Activated CD4-positive, alpha-beta T cell treated with anti-CD3 and anti-CD28 coated beads, Interleukin-2, amount 50 U/mL, for 1 hour (primary cell): ENCODE results near the gene ZC3H6.

Experiments used
- DNase-seq: peaks from one replicate; pipeline ENCODE4 v3.0.0-alpha.2; 2020

Gene ZC3H6, protein sequence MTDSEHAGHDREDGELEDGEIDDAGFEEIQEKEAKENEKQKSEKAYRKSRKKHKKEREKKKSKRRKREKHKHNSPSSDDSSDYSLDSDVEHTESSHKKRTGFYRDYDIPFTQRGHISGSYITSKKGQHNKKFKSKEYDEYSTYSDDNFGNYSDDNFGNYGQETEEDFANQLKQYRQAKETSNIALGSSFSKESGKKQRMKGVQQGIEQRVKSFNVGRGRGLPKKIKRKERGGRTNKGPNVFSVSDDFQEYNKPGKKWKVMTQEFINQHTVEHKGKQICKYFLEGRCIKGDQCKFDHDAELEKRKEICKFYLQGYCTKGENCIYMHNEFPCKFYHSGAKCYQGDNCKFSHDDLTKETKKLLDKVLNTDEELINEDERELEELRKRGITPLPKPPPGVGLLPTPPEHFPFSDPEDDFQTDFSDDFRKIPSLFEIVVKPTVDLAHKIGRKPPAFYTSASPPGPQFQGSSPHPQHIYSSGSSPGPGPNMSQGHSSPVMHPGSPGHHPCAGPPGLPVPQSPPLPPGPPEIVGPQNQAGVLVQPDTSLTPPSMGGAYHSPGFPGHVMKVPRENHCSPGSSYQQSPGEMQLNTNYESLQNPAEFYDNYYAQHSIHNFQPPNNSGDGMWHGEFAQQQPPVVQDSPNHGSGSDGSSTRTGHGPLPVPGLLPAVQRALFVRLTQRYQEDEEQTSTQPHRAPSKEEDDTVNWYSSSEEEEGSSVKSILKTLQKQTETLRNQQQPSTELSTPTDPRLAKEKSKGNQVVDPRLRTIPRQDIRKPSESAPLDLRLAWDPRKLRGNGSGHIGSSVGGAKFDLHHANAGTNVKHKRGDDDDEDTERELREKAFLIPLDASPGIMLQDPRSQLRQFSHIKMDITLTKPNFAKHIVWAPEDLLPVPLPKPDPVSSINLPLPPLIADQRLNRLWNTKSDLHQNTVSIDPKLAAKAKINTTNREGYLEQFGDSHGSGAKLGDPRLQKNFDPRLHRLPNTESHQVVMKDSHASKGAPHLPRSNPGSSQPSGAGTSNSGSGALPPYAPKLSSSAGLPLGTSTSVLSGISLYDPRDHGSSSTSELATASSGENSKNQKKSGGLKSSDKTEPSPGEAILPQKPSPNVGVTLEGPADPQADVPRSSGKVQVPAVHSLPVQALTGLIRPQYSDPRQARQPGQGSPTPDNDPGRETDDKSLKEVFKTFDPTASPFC

GRCh38 chr2:112275311-112275886, at the start of gene ZC3H6:
Gene ZC3H6 (plus strand): TSS chr2:112275597. CDS start chr2:112275995, 398 bp downstream.
- DNase-seq: peak; percentile 99

DNA sequence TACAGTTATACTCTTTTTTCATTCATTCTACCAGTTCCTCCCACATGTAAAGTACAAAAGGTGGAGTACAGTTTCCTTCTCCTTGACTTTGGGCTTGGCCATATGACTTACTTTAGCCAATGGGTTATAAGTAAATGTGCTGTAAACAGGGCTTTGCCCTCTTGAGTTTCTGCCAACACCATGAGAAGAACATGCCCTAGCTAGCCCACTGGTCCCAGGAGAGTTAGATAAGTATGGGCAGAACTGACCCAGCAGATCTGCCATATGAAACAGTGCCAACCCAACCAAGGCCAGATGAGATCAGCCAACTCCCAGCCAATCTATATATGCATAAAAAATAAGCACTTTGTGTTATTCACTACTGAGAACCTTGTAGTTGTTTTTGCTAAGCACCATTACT, 46.0 kb upstream of the ZC3H6 start:
- DNase-seq: no peak

- no peak for DNase-seq
Measured at GRCh38 chr2:112230371-112230770, 45.0 kb upstream of the ZC3H6 start.

GRCh38 chr2:112239862-112240261, 35.5 kb upstream of the ZC3H6 start:
- no peak for DNase-seq

GRCh38 chr2:112242384-112242783, 33.0 kb upstream of the ZC3H6 start:
- DNase-seq: no peak

DNA sequence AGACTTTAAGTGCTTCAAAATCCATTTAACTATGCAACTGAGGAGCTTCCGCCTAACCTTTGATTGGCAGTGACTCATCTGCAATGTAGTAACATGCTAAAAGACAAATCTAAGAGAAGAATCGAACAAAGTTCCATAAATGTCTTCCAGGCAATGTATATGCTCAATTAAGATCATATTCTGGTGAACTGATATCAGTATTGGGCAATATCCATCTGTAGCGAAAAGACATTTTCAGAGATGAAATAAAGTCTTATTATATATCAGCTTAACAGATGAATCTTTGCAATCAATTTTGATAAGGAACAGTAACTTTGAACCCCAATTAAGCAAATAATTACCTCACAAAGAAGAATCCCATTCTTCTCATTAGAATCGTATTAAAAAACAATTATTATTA, 32.2 kb upstream of the ZC3H6 start:
- no peak for DNase-seq

GRCh38 chr2:112244854-112245253, 30.5 kb upstream of the ZC3H6 start:
- no peak for DNase-seq

DNA sequence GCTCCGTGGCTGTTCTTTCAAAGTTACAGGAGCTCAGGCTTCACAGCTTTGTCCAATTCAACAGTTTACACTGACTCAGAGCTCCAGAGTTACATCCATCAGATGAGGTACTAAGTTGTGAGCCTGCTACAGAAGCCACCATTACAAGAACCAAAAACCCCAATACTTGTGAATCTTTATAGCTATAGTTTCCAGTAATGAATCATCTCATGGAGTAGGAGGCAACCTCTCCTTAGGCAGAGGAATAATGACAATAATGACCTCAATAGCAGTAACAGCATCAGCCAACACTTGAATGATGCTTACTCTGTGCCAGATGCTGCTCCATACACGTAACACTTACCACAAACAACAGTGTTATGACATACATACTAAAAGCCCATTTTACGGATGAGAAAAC, 24.1 kb upstream of the ZC3H6 start:
- DNase-seq: no peak

DNA sequence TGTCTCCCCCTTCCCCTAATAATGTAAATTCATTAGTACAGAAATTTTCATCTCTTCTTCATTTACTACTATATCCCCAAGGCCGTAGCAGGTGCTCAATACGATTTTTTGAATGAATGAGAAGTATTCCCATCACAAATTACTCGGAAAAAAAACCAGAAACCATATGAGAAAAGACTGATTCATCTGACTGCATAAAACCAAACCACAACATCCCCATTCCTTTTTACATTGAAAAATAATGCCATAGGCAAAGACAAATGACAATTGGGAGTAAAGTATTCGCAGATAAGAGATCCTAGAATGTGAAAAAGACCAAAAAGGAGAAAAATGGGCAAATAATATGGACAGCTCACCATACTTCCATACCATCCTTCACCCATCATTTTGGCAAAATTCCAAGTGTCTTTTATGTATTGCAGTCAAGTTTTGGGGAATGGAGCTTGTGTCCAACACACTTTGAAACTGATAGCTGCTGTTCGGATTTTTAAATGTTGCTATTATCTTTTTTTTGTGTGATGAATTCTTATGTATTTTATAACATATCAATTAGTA, 22.1 kb upstream of the ZC3H6 start:
- no peak for DNase-seq

GRCh38 chr2:112254466-112255240, 20.7 kb upstream of the ZC3H6 start, which contains the start of gene ZC3H8:
Gene ZC3H8 (minus strand): TSS chr2:112255042. CDS start chr2:112254981, 61 bp downstream.
- peak; percentile 95 for DNase-seq

- DNase-seq: no peak
Measured at GRCh38 chr2:112255875-112256274, 19.5 kb upstream of the ZC3H6 start.

DNA sequence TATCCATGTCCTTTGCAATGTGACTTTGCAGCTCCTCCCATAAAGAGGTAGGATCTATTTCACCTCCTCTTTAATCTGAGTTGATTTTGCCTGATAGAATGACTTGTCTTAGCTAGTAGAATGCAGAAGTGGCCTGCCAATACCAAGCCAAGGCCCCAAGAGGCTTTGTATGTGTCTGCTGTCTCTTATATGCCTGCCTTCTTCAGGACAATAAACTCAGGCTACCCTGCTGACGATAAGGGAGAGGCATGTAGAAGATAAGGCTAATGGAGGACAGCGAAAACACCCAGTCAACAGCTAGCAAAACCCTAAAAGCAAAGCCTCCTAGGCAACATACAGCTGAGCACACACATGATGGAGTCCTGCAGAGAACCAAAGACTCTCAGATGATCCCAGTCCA, 18.7 kb upstream of the ZC3H6 start:
- no peak for DNase-seq

DNA sequence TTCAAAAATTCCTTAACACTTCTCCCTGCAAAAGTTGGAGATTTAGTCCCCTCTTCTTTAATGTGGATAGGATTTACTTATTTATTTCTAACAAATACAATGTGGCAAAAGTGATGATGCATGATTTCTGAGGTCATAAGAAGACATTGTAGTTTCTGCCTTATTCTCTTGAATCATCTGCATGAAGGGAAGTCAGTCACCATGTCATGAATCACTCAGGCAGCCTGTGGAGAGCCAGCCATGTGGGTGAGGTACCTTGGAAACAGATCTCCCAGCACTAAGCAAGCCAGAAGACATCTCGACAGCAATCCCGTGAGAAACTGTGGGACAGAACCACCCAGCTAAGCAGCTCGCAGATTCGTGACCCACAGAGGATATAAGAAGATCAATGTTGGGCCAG, 17.8 kb upstream of the ZC3H6 start:
- DNase-seq: no peak

- peak; percentile 85 for DNase-seq
Measured at GRCh38 chr2:112259509-112260294, 15.7 kb upstream of the ZC3H6 start.

DNA sequence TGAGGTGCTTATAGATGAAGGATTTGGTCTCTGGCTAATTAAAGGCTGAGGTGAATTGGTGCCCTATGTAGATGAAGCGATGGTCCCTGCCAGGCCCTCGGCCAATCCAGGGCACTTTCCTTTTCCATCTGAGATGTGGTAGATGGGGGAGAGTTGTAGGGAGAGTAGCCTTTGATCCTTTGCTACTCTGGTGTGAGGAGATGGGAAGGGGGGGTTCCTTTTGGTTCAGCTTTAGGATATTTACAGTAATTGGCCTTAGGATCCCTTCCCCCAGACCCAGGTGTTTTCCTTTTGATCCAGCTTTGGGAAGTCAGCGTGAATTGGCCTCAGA, 15.1 kb upstream of the ZC3H6 start:
- no peak for DNase-seq

GRCh38 chr2:112262876-112263275, 12.5 kb upstream of the ZC3H6 start:
- no peak for DNase-seq

- no peak for DNase-seq
Measured at GRCh38 chr2:112268547-112268946, 6.8 kb upstream of the ZC3H6 start.

DNA sequence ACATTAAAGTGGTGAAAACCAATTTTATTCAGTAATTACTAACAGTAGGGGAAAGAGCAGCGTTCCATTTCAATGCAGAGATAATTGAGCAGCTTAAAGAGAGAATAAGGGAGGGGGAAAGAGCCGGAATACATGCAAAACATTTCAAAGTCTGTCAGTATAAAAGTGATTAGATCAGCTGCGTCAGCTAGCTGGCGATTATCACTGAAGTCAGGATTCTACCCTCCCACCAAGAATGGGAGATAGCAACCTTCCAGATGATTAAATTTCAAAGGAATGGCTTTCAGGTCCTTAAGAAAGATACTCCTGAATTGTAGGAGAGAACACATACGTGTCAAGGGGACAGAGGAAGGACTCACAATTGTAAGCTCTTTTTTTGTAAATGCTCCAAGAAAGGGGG, 2.7 kb upstream of the ZC3H6 start:
- DNase-seq: no peak

GRCh38 chr2:112273349-112273748, 2.0 kb upstream of the ZC3H6 start:
- no peak for DNase-seq

DNA sequence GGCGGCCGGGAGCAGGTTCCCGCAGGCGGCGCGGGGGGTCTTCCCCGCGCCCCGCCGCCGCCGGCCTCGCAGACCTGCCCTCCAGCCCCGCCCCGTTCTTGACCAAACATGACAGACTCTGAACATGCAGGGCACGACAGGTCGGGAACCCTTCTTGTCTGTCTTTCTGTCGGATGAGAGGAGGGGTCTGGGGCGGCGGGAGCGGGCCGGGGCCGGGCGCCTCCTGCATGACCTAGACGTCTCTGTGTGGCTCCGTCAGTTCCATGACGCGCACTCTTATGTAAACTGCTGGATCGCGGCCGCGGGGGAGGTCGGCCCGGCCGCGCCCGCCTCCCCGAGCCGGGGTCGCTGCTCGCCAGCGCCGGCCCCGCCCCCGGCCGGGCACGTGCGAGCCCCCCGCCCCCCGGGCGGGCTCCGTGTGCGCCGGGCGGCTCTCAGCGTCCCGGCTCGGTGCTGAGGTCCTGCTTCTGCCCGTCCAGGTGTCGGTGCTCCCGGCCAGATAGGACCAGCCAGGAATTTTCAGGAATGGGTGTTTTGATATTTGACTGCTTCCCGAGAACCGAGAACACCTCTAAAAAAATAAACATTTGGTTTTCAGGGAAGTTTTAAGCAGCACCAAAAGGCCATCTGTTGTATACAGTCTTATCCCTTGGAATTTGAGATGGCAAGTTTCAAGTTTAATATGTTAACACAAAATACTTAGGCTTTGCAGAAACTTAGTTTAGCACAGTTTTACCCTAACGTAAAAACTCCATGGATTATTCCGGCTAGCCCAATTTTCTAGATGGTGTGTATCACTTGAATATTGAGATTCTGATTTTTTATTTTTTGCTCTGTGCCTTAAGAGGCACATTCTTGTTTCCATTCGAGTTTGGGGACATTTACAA, 733 bp downstream of the ZC3H6 start:
- DNase-seq: peak; percentile 83
